ENCODE measurements around the gene MTHFD1L.

The MTHFD1L gene

DNA sequence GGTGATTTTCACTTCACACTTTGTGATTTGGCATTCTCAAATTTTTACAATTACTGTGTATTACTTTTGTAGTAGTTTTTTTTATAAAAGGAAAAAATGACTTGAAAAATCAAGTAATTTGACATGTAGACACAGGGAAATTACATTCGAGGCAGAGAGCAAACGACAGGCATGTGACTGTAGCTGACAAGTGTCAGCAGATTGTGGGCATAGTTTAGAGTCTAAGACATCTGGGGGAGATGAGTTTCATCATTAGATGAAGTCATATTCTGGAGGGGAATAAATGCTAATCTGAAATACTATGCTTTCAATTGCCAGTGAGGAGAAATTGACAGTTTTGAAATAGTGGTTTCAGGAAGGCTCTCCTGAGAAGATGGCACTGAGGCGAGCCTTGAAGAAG is 126.0 kb downstream of the MTHFD1L start:
- no peak for DNase-seq (ENCODE audit: low read depth in 2 of 2)

DNA sequence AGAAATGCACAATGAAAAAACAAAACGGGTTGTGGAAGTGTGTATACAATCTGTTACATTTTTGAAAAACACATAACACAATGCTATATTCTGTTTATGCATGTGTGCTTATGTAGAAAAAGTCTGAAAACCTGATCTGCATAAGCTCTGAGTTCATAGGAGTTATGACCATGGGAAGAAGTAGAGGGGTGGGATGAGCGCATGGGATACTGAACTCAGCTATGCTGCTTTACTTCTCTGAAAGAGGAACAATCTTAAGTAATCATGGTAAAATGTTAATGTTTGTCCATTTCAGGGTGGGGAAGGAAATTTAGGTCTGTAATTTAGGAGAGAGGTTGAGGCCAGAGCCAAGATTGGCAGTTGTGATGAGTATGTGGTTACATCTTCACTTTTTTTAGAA is 126.8 kb downstream of the MTHFD1L start:
- DNase-seq (ENCODE audit: low read depth in 2 of 2) = no peak

DNA sequence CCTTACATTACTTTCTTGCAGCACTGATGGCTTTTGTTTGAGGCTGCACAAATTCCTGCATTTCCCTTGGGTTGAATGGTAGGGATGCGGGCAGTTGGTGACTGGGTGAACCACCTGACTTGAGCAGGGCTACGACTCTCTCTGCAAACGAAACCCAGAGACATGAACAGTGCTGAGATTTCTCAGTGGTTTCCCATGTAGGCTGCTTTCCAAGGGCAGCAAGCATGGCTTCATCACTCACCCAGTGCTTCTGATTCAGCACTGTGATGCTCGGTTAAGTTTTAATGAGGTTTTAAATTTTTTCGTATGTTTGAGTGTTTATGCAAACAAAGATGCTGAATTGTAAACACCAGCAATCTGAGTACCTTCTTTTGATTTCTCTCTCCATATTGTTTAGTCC is 127.2 kb downstream of the MTHFD1L start:
- no peak for DNase-seq (ENCODE audit: low read depth in 2 of 2)

DNA sequence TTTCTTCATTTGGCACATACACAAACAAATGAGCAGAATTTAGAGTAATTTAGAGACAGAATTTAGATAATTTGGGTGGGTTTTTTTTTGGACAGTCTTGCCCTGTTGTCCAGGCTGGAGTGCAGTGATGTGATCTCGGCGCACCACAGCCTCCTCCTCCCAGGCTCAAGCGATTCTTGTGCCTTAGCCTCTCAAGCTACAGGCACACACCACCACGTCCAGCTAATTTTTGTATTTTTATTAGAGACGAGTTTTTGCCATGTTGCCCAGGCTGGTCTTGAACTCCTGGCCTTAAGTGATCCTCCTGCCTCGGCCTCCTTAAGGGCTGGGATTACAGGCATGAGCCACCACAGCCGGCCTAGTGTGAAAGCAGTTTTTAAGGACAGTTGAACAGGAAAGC is 127.8 kb downstream of the MTHFD1L start:
- no peak for DNase-seq (ENCODE audit: low read depth in 2 of 2)

- DNase-seq (ENCODE audit: low read depth in 2 of 2) = no peak
These were observed 128.5 kb downstream of the MTHFD1L start for GRCh38 chr6:150994026-150994425.

- DNase-seq (ENCODE audit: low read depth in 2 of 2) = no peak
These were observed 131.5 kb downstream of the MTHFD1L start for GRCh38 chr6:150996968-150997367.

GRCh38 chr6:150999107-150999506 is 133.6 kb downstream of the MTHFD1L start:
- no peak for DNase-seq (ENCODE audit: low read depth in 2 of 2)

- no peak for DNase-seq (ENCODE audit: low read depth in 2 of 2)
These were observed 134.1 kb downstream of the MTHFD1L start for GRCh38 chr6:150999576-150999975.

DNA sequence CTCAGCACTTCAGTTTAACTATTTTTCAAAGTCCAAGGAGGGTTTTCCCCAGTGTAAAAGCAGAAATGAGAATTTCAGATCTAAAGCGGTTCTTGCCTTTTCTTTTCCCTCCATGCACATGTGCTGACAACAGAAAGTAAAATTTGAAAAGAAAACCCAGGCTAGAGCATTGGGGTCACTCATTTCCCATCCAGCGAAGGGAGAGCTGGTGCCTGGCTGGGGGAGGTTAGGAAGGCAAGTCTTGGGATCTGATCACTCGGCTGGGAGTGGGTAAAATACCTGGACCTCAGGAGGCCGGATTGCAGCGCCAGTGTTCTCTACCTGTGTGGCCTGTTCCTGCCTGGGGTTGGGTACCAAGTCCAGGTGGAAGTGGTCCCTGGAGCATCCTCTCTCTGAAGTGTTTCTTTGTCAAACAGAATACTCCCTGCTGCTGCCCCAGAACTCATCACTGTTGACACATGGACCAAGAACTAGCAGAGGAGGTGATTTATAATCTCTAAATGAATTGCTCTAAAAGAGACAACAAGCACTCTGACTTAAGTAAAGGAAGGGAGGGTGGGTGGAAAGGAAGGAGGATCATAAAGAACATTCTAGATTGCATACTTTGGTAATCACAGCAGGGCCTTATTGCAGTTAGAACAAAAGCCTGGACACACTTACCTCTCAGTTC is 136.0 kb downstream of the MTHFD1L start:
- DNase-seq (ENCODE audit: low read depth in 2 of 2) = no peak

DNA sequence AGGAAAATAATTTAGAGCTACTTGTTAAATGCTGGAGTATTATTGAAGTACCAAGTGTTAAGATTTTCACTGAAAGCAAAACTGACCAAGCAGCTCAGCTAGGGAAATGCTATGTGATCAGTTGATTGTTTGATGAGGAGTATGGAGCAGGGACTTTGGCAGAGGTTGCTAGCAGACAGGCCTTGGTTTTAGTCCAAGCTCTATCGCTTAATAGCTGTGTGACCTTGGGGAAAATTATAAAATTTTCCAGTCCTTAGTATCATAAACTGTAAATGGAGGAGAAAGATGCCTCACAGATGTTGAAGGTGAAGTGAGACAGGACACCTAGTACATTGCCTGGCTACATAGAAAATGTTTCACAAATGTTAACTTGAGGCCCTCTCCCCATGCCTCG is 136.6 kb downstream of the MTHFD1L start:
- DNase-seq (ENCODE audit: low read depth in 2 of 2) = no peak

DNA sequence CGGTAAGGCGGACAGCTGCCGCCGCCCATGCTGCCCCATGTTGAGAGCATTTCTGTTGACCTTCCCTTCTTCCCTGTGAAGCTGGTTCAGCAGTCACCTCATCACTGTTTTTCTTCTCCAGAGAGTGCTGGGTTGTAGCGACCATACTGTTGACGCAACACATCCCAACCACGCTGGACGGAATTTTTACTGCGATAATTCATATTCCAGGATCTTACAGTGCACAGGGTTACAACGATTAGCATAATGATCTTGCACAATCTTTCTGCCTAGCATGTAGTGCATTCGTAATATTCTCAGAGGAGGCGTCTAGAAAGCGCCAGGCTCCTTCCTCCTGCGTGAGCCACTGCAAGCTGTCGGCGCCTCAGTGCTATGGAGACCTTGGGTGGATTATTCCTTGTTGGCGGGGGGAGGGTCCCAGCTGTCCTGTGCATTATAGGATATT is 137.0 kb downstream of the MTHFD1L start:
- DNase-seq (ENCODE audit: low read depth in 2 of 2) = no peak

DNA sequence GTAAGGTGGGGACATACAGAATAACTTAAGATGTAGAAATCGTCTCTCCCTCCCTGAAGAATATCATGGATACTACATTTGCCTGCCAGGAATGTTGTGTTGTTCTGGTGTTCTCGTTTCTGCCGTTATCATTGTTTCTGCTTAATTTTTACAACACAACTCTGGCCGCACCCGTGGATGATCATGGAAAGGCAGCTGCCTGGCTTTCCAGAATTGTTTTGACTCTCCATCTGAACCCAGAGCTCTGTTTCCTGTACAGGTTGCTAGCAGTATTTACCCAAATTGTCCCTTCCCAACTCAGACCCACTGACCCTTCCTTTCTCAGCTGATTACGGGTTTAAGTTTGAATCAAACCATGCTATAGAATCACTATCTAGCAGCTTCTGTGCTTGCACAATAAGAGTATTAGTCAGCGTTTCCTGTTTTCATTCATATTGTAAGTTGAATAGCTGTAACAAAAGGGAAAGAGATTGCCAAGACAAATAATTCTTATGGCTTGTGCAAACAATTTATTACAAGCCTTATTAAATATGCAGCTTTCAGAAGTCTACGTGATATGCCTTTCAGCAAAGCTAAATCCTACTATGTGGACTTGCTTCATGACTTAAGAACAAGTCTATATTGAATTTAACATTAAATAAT is 139.0 kb downstream of the MTHFD1L start:
- no peak for DNase-seq (ENCODE audit: low read depth in 2 of 2)

- no peak for DNase-seq (ENCODE audit: low read depth in 2 of 2)
These were observed 139.7 kb downstream of the MTHFD1L start for GRCh38 chr6:151005164-151005563.

DNA sequence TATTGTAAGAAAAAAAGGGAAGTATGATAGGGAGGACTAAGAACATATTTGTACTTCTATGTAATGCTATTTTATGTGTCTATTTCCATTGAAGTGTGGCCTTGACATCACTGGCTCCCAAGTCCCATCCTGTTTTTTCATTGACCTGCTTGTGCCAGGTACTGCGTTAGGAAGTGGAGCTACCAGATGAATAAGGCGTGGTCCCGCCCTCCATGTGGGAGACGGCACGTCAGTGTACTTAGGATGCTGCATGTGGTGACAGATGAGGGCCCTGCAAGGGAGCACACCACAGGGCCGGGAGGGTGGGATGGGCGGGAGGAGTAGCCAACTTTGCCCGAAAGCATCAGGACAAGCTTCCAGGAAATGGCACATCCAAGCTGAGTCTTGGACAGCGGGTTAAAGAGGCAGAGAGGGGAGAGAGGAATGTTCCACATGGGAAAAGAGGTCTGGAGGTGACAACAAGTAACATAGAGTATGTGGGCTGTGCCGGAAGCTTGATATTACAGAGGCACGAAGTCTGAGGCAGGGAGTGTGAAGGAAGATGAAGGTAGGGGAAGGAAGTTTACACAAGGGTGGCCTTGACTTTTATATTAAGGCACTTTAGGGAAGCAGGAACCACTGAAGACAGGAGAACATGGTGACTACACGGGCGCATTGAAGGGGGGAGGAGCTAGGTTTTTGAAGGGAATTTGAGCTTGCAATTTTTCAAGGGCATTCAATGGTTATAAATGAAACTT is 140.6 kb downstream of the MTHFD1L start:
- DNase-seq (ENCODE audit: low read depth in 2 of 2) = no peak

- no peak for DNase-seq (ENCODE audit: low read depth in 2 of 2)
These were observed 141.6 kb downstream of the MTHFD1L start for GRCh38 chr6:151007076-151007475.

GRCh38 chr6:151007922-151008321 is 142.4 kb downstream of the MTHFD1L start:
- DNase-seq (ENCODE audit: low read depth in 2 of 2) = no peak

DNA sequence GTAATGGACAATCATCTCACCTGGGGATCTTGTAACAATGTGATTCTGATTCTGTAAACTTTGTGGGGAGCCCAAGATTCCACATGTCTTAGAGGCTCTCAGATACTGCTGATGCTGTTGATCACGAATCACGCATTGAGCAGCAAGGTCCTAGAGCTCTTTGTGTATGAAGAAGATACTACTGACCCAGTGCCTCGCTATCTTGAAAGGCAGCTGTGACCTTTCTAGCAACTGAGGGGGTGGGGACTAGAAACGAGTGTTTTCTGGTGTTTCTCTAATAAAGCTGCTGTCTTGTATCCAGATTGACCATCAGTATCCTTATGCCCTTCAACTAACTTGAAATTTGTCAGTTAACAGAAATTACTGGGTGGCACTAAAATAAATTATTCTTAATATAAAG is 142.9 kb downstream of the MTHFD1L start:
- DNase-seq (ENCODE audit: low read depth in 2 of 2) = no peak

DNA sequence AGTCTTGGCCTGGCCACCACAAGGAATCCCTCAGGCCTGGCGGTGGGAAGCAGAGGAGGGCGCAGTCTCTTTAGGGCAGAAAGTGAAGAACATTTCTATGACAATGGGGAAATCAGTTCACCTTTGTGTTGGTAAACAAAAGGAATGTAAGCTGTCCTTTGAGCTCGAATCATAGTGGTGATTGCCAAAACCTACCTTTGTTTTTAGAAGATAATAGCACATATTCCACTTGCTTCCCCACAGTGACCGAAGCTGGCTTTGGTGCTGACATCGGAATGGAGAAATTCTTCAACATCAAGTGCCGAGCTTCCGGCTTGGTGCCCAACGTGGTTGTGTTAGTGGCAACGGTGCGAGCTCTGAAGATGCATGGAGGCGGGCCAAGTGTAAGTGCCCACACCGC is 144.1 kb downstream of the MTHFD1L start:
- no peak for DNase-seq (ENCODE audit: low read depth in 2 of 2)

DNA sequence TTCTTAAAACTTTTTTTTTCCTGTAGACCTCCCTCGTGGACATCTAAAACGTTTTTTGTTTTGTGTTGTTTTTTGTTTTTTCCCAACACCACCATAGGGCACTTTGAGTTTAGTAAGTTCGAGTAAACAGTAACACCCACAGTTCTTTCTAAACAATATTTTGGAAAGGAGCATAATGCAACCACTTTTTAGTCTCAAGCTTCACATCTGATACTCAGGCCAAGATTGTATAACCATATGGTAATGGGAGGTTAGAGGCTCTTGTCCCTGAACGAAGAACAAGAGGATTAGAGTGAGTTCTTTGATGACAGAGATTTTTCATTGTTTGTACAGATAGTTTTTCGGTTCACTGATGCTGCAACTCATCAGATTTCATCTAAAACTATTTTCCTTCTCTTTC is 144.6 kb downstream of the MTHFD1L start:
- DNase-seq (ENCODE audit: low read depth in 2 of 2) = no peak

- DNase-seq (ENCODE audit: low read depth in 2 of 2) = no peak
These were observed 147.1 kb downstream of the MTHFD1L start for GRCh38 chr6:151012321-151013294.

DNA sequence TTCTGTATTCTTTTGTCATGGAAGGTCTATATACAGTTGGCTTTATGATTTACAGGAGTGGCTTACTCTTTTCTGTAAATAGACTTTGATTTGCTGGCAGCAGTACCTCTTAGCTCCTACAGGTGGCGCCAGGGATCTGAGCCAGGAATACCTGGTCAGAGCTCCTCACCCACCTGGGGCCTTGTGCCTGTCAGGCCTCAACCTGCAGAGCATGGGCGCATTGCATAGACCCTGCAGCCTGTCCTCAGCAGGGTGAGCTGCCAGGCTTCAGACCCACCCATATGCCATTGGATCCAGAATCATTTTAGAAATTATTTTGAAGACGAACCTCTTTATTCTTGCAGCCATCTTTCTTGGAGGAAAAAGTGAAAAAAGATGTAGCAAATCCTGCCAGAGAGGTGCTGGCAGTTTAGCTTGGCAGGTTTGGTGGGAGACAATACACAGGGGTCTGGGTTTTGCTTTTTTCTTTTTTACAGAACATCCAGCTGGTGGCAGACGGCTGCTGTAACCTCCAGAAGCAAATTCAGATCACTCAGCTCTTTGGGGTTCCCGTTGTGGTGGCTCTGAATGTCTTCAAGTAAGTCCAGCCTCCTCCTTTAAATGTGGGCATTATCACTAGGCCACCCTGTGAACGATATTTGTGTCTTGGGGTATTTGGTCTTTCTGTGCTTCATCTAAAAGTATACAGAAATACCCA is 149.1 kb downstream of the MTHFD1L start:
- peak in 1 of 2 donors; percentile 31 for DNase-seq (ENCODE audit: low read depth in 2 of 2)
